GM21528 (cell line): Measurements from ENCODE around the gene PTH1R.

Experiments used
- ATAC-seq: cut with Tn5 transposase; IDR thresholded peaks from one replicate; pipeline ENCODE4 v1.9.1; 2021; ENCODE audit warnings: mild to moderate bottlenecking, moderate library complexity; ENCODE audit not compliant: unreplicated experiment, low FRiP score

Gene PTH1R

DNA sequence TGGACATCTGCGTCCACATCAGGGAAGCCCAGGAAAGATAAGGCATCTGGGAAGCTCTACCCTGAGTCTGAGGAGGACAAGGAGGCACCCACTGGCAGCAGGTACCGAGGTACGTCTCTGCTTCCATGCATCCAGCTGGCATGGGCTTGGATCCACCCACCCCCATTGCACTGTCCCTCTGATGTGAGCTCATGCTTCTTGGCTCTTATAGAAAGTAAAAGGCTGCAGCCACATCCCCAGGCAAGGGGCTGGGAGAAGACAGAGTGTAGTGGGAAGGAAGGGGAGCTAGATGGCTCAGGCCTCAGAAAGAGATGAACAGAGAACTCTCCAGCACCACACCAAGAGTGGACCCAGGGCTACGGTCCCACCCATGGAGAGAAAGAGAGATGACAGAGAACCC is 18.2 kb downstream of the PTH1R start:
- no peak for ATAC-seq

GRCh38 chr3:46896386-46896785 is 18.9 kb downstream of the PTH1R start:
- ATAC-seq: no peak

DNA sequence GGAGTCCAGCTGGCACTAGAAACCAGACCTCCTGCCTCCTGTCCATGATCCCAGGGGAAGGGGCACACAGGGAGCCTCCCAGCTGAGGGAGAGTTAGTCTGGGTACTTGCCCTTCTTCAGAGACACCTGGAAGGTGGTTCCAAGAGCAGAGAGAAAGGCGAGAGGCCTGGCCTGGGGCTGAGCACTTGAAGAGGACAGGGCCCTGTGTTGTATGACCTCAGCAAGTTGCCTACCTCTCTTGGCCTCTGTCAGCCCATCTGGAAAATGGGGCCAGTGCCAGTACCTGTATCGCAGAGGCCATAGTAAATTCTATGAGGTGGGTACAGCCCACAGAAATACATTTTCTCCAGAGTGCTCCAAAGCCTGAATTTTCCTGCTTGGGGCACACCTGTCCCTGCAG is 19.5 kb downstream of the PTH1R start:
- ATAC-seq: no peak

DNA sequence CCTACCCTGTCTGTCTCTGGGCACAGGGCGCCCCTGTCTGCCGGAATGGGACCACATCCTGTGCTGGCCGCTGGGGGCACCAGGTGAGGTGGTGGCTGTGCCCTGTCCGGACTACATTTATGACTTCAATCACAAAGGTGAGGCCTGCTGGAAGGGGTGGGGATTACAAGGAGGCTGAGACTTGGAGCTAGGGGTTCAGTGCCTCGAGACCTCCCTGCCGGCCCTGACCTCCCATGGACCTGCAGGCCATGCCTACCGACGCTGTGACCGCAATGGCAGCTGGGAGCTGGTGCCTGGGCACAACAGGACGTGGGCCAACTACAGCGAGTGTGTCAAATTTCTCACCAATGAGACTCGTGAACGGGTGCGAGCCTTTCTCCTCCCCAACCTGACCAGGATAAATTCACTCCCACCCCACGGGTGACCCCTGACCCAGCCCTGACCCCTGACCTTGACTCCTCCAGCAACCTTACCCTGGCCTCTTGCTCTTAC is 20.4 kb downstream of the PTH1R start:
- ATAC-seq: no peak

- no peak for ATAC-seq
Observed at GRCh38 chr3:46898321-46899150, 21.0 kb downstream of the PTH1R start.

GRCh38 chr3:46899151-46900006 is 21.9 kb downstream of the PTH1R start:
- no peak for ATAC-seq

DNA sequence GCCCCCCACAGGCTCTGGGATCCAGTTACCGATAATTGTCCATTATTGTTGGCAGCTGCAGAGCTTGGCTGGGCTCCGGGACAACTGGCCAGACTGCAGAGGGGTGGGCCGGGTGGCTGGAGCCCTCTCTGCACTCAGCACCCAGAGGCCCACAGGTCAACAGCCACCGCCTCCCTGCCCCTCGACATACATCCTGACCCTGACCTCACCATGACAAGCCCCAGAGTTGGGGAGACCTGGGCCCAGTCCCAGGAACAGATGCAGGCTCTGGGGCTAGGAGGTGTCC is 22.4 kb downstream of the PTH1R start:
- no peak for ATAC-seq

DNA sequence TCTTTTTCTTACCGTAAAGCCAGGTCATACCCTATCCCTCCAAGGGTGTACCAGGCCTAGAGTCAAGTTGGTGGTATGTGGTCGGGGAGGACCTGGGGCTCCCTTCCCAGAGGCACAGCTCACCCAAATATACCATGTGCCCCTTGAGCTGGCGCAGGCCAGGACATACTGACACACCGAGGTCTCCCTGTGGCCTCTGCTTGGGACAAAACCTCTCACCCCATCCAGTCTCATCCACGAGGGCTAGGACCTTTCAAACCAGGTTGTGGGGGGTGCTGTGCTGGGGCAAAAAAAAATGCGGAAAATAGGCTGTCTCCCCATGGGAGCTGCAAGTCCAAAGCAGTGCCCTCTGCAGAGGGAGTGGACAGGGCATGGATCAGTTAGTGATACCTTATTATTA is 22.8 kb downstream of the PTH1R start:
- no peak for ATAC-seq

- ATAC-seq: no peak
Observed at GRCh38 chr3:46901061-46901460, 23.5 kb downstream of the PTH1R start.

GRCh38 chr3:46901591-46902187 is 24.2 kb downstream of the PTH1R start:
- ATAC-seq: no peak

GRCh38 chr3:46902188-46902631 is 24.7 kb downstream of the PTH1R start:
- ATAC-seq: no peak

GRCh38 chr3:46903341-46904302 is 26.1 kb downstream of the PTH1R start:
- no peak for ATAC-seq

DNA sequence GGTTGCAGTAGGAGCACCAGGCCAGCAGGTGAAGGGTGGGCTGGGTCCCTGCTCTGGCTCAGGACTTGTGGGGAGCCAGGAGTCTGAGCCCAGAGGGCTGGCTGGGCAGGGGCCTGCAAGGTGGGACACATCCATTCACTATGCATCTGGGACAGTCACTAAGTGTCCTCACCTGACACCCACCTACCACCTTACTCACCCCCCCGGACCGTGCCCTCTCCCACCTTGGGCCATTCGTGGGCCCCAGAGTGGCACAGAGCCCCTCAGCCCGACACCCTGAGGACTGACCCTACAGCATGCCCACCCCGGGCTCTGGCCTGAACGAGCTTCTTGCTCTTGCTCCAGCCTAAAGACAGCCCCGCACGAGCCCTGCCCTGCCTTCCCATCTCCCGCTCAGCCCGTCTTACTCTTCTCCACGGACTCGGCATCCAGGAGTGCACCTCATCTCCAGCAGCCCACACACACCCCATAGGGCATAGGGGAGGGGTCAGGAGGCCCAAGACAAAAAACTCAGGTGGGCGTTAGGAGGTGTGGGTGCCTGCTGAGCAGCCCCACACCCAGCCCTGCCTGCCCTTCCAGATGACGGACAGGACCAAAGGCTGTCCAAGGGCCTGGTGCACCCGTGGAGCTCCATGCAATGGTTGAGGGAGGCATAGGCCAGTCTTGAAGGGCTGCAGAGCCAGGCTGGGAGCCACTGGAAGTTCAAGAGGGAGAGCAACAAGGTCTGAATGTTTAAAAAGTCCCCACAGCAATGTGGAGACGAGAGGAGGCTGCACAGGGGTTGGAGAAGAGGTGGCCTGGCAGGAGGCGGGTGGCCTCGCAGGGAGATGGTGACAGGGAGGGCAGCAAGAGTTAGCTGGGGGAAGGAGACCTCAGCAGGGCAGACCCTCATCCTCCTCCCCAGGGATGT is 27.0 kb downstream of the PTH1R start:
- no peak for ATAC-seq

DNA sequence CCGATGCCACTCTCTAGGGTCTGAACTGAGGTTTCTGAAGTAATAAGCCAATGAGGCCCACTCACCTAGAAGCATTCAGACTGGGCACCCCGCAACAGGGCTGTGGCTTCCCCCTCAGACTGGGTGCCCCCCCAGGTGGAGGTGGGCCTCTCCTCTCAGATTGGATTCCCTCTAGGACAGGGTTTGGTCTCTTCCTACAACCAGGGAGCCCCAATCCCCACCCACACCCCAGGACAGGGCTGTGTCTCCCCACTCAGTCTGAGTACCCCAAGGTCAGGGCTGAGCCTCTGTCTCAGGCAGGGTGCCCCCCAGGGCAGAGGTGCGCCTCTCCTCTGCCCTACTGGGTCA is 27.7 kb downstream of the PTH1R start:
- no peak for ATAC-seq

- ATAC-seq: no peak
Observed at GRCh38 chr3:46905661-46906451, 28.3 kb downstream of the PTH1R start.

DNA sequence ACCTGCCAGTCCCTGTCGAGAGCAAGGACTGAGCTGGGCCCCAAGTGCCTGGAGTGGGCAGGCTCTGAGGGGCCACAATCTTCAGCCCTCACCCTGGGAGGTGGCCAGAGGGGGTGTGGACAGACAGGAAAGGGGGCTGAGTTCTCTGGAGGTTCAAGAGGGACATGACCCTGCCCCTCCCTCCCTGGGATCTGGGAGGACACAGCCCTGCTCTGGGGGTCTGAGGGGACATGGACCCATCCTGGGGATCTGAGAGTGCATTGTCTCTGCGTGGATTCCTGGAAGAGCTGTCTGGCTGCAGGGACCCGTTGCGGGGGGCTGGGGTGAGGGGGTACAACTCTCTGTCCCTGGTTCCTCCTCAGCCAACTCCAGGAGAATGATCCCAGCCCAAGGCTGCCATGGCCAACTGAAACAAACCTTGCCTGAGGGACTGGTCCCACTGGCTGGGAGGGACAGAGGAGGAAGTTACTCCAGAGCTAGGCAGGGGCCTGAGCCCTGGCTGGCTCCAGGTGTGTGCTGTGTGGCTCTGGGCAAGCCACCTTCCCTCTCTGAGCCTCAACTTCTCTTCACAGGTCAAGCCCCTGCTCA is 29.0 kb downstream of the PTH1R start:
- ATAC-seq: no peak

GRCh38 chr3:46907271-46907670 is 29.8 kb downstream of the PTH1R start:
- no peak for ATAC-seq

DNA sequence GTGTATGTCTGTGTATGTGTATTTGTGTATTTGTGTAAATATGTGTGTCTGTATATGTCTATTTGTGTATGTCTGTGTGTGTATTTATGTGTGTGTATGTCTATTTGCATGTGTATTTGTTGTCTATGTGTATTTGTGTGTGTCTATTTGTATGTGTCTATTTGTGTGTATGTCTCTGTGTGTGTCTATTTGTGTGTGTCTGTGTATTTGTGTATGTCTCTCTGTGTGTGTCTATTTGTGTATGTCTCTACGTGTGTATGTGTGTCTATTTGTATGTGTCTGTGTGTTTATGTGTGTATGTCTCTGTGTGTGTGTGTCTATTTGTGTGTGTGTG is 30.4 kb downstream of the PTH1R start:
- no peak for ATAC-seq
